ENCODE data around the gene PRKCZ. TPM values are rescaled to one million over a fixed set of nuclear protein-coding genes. Genes with fewer than 3 reads are reported as not detected.

PRKCZ gene
- total and polyA plus RNA-seq, 9 of the 15 experiments (the other 6 are each of a cell fraction or from before 2014, with no cell fraction given), result 0.07 to 3.1 (median 1.3) TPM

- TF ChIP-seq KLF10 (CRISPR knock-in tag; IDR thresholded peaks at IDR 0.05), result no peak
- no peak for TF ChIP-seq U2AF2 (optimal IDR thresholded peaks at IDR 0.05; ENCODE audit: low read depth, low read length)
- TF ChIP-seq ZNF609 (CRISPR knock-in tag; IDR thresholded peaks at IDR 0.05; ENCODE audit: borderline replicate concordance), result no peak
- no peak for TF ChIP-seq ZSCAN32 (CRISPR knock-in tag; IDR thresholded peaks at IDR 0.05)
- TF ChIP-seq ZNF24 (IDR thresholded peaks at IDR 0.05), result no peak
- no peak for TF ChIP-seq SMC3 (conservative IDR thresholded peaks at IDR 0.05; ENCODE audit: insufficient read depth, low read depth, low read length)
- TF ChIP-seq MTF1 (CRISPR knock-in tag; IDR thresholded peaks at IDR 0.05; ENCODE audit: borderline replicate concordance), result no peak
- no peak for TF ChIP-seq SLC30A9 (CRISPR knock-in tag; IDR thresholded peaks at IDR 0.05)
- no peak for TF ChIP-seq MCM5 (IDR thresholded peaks at IDR 0.05; ENCODE audit: low read depth)
- TF ChIP-seq MCM2 (IDR thresholded peaks at IDR 0.05; ENCODE audit: low read depth), result no peak
- TF ChIP-seq NR2C1 (IDR thresholded peaks at IDR 0.05), result no peak
- TF ChIP-seq NR2C1 (tag; IDR thresholded peaks at IDR 0.05), result no peak
- no peak for TF ChIP-seq TEAD2 (tag; IDR thresholded peaks at IDR 0.05)
These were observed 162.6 kb downstream of the PRKCZ start (continued) for GRCh38 chr1:2212532-2213491.
